ENCODE data around the gene IP6K3.

The IP6K3 gene

DNA sequence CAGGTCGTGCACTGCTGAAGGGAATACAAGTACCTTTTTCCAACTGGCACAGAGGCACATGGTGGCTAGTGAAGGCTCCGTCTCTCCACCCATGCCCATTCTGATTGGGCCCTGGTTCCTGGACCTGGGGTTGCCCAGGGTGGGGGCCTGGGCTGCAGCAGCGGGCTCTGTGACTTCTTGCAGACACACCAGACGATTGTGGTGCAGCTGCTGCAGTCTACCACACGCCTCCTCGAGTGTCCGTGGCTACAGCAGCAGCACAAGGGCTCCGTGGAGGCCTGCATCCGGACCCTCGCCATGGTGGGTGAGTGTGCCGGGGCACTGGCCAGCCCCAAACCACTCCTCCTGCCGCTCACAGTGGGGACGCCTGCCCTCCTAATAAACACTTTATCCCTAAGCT is 64.4 kb downstream of the IP6K3 start:
- TF ChIP-seq, protein P1, sequence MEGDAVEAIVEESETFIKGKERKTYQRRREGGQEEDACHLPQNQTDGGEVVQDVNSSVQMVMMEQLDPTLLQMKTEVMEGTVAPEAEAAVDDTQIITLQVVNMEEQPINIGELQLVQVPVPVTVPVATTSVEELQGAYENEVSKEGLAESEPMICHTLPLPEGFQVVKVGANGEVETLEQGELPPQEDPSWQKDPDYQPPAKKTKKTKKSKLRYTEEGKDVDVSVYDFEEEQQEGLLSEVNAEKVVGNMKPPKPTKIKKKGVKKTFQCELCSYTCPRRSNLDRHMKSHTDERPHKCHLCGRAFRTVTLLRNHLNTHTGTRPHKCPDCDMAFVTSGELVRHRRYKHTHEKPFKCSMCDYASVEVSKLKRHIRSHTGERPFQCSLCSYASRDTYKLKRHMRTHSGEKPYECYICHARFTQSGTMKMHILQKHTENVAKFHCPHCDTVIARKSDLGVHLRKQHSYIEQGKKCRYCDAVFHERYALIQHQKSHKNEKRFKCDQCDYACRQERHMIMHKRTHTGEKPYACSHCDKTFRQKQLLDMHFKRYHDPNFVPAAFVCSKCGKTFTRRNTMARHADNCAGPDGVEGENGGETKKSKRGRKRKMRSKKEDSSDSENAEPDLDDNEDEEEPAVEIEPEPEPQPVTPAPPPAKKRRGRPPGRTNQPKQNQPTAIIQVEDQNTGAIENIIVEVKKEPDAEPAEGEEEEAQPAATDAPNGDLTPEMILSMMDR (IDR thresholded peaks at IDR 0.05; ENCODE audit: low read length), result no peak
- no peak for TF ChIP-seq EZH2 (optimal IDR thresholded peaks at IDR 0.05; ENCODE audit: low read depth, low read length)
- TF ChIP-seq EZH2phosphoT487 (IDR thresholded peaks at IDR 0.05; ENCODE audit: low read length), result no peak
- Histone ChIP-seq H3K9ac (ENCODE audit: low read length) (no peak overlapping the region), H3K4me3 (ENCODE audit: low read length) (no peak overlapping the region), H3K27ac (ENCODE audit: low read length) (no peak overlapping the region), H3K27me3 (replicated peaks; ENCODE audit: insufficient read depth, low read length) (no peaks in the 10 kb centered on the region), H3K9me2 (replicated peaks; ENCODE audit: insufficient read depth, low read length) (no peaks in the 10 kb centered on the region), H4K20me1 (ENCODE audit: insufficient read depth, low read length) (no peaks in the 10 kb centered on the region), H3K79me2 (ENCODE audit: low read length) (no peaks in the 10 kb centered on the region), H3F3A (ENCODE audit: insufficient read depth, low read length) (no peaks in the 10 kb centered on the region), H2AFZ (ENCODE audit: low read length) (no peak overlapping the region), H3K36me3 (replicated peaks; ENCODE audit: insufficient read depth, low read length) (no peaks in the 10 kb centered on the region), H3K4me2 (ENCODE audit: low read depth, low read length) (no peak overlapping the region), H3K9me3 (replicated peaks; ENCODE audit: insufficient read depth, low read length) (no peaks in the 10 kb centered on the region), H3K4me1 (ENCODE audit: low read length) (no peaks in the 10 kb centered on the region)
- no peak for DNase-seq

DNA sequence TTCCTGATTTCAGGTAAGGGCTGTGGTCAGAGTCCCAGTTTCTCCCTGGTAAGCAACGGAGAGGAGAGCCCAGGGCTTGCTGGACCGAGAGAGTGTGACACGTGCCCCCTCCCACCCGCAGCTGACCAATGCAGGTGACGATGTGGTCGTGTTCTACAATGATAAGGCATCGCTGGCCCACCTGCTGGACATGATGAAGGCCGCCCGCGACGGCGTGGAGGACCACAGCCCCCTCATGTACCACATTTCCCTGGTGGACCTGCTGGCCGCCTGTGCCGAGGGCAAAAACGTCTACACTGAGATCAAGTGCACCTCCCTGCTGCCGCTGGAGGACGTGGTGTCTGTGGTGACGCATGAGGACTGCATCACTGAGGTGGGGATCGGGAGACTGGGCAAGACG is 66.9 kb downstream of the IP6K3 start:
- TF ChIP-seq EZH2phosphoT487 (IDR thresholded peaks at IDR 0.05; ENCODE audit: low read length), result no peak
- TF ChIP-seq, protein P1 (IDR thresholded peaks at IDR 0.05; ENCODE audit: low read length), result no peak
- TF ChIP-seq EZH2 (optimal IDR thresholded peaks at IDR 0.05; ENCODE audit: low read depth, low read length), result no peak
- H3K79me2 ChIP-seq (ENCODE audit: low read length), result no peaks in the 10 kb centered on the region
- H3K9me3 ChIP-seq (replicated peaks; ENCODE audit: insufficient read depth, low read length), result no peaks in the 10 kb centered on the region
- no peak overlapping the region for H3K9ac ChIP-seq (ENCODE audit: low read length)
- no peak overlapping the region for H2AFZ ChIP-seq (ENCODE audit: low read length)
- no peak overlapping the region for H3K4me2 ChIP-seq (ENCODE audit: low read depth, low read length)
- H3K4me3 ChIP-seq (ENCODE audit: low read length), result no peak overlapping the region
- no peaks in the 10 kb centered on the region for H3F3A ChIP-seq (ENCODE audit: insufficient read depth, low read length)
- H4K20me1 ChIP-seq (ENCODE audit: insufficient read depth, low read length), result no peaks in the 10 kb centered on the region
- no peaks in the 10 kb centered on the region for H3K36me3 ChIP-seq (replicated peaks; ENCODE audit: insufficient read depth, low read length)
- H3K4me1 ChIP-seq (ENCODE audit: low read length), result no peaks in the 10 kb centered on the region
- no peaks in the 10 kb centered on the region for H3K9me2 ChIP-seq (replicated peaks; ENCODE audit: insufficient read depth, low read length)
- DNase-seq, result no peak
- H3K27me3 ChIP-seq (replicated peaks; ENCODE audit: insufficient read depth, low read length), result no peaks in the 10 kb centered on the region
- H3K27ac ChIP-seq (ENCODE audit: low read length), result no peak overlapping the region

DNA sequence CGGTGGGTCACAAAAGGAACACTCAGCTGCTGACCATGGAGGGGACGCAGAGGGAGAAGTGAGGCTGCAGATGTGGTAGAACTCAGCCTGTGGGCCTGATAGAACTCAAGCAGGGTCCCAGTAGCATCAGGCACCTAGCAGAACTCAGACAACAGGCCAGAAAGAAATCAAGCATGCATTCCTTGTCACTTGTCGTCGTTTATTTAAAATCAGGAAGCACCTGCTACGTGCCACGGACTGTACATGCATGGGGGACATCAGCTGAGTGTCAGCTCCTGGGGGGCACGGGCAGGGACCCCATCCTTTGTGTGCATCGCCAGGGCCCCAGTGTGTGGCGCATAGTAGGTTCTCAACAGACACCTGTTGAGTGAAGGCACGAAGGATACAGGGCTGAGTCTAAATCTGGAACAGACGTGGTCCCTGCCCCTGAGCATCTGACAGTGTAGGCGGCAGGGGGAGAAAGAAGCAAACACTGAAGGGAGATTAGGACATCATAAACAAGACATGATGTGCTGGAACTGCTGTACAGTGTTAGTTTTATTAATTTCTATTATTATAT is 67.7 kb downstream of the IP6K3 start:
- Histone ChIP-seq H3K27me3 (replicated peaks; ENCODE audit: insufficient read depth, low read length) (no peaks in the 10 kb centered on the region), H3F3A (ENCODE audit: insufficient read depth, low read length) (no peaks in the 10 kb centered on the region), H3K4me2 (ENCODE audit: low read depth, low read length) (no peak overlapping the region), H3K4me3 (ENCODE audit: low read length) (no peak overlapping the region), H3K9me3 (replicated peaks; ENCODE audit: insufficient read depth, low read length) (no peaks in the 10 kb centered on the region), H4K20me1 (ENCODE audit: insufficient read depth, low read length) (no peaks in the 10 kb centered on the region), H3K9me2 (replicated peaks; ENCODE audit: insufficient read depth, low read length) (no peaks in the 10 kb centered on the region), H2AFZ (ENCODE audit: low read length) (no peak overlapping the region), H3K27ac (ENCODE audit: low read length) (no peak overlapping the region), H3K9ac (ENCODE audit: low read length) (no peak overlapping the region), H3K4me1 (ENCODE audit: low read length) (no peaks in the 10 kb centered on the region), H3K79me2 (ENCODE audit: low read length) (no peaks in the 10 kb centered on the region), H3K36me3 (replicated peaks; ENCODE audit: insufficient read depth, low read length) (no peaks in the 10 kb centered on the region)
- DNase-seq, result no peak
- TF ChIP-seq EZH2 (optimal IDR thresholded peaks at IDR 0.05; ENCODE audit: low read depth, low read length) (no peak), EZH2phosphoT487 (IDR thresholded peaks at IDR 0.05; ENCODE audit: low read length) (no peak)
- TF ChIP-seq, protein P1 (IDR thresholded peaks at IDR 0.05; ENCODE audit: low read length), result no peak
